GM21447 (cell line): ENCODE results near the gene HBB.
A peak's percentile ranks its signal among the peaks of the same experiment; 100 is the strongest.

Experiments used
- ATAC-seq: cut with Tn5 transposase; IDR thresholded peaks from one replicate; pipeline ENCODE4 v1.9.1; 2021; ENCODE audit not compliant: unreplicated experiment

HBB gene

GRCh38 chr11:5247472-5248192 is 20.8 kb upstream of the HBB start:
- no peak for ATAC-seq

GRCh38 chr11:5246772-5247471 is 20.1 kb upstream of the HBB start:
- no peak for ATAC-seq

GRCh38 chr11:5245155-5245554 is 18.3 kb upstream of the HBB start:
- ATAC-seq = no peak

- ATAC-seq = no peak
Measured at GRCh38 chr11:5243816-5244180, 16.9 kb upstream of the HBB start.

- no peak for ATAC-seq
Measured at GRCh38 chr11:5242933-5243815, 16.3 kb upstream of the HBB start.

- ATAC-seq = no peak
Measured at GRCh38 chr11:5242208-5242607, 15.3 kb upstream of the HBB start.

GRCh38 chr11:5241458-5241857 is 14.6 kb upstream of the HBB start:
- no peak for ATAC-seq

GRCh38 chr11:5240458-5240857 is 13.6 kb upstream of the HBB start:
- ATAC-seq = no peak

- ATAC-seq = no peak
Measured at GRCh38 chr11:5240056-5240455, 13.2 kb upstream of the HBB start.

GRCh38 chr11:5239046-5239445 is 12.2 kb upstream of the HBB start:
- no peak for ATAC-seq

GRCh38 chr11:5238486-5238885 is 11.6 kb upstream of the HBB start:
- no peak for ATAC-seq

- no peak for ATAC-seq
Measured at GRCh38 chr11:5237420-5237819, 10.5 kb upstream of the HBB start.

- no peak for ATAC-seq
Measured at GRCh38 chr11:5235364-5236095, 8.7 kb upstream of the HBB start.

- peak; percentile 77 for ATAC-seq
Measured at GRCh38 chr11:5234381-5234834, 7.5 kb upstream of the HBB start, which contains the start of gene HBD. TSS of gene HBD (minus strand) at chr11:5234483. CDS start at chr11:5234433, 50 bp downstream.

GRCh38 chr11:5233307-5233706 is 6.4 kb upstream of the HBB start:
- ATAC-seq = no peak

- ATAC-seq = no peak
Measured at GRCh38 chr11:5232821-5233220, 6.0 kb upstream of the HBB start.

- ATAC-seq = no peak
Measured at GRCh38 chr11:5232176-5232575, 5.3 kb upstream of the HBB start.

- no peak for ATAC-seq
Measured at GRCh38 chr11:5231111-5231510, 4.2 kb upstream of the HBB start.

GRCh38 chr11:5230266-5230665 is 3.4 kb upstream of the HBB start:
- ATAC-seq = no peak

GRCh38 chr11:5229796-5230195 is 2.9 kb upstream of the HBB start:
- ATAC-seq = no peak

GRCh38 chr11:5229356-5229755 is 2.5 kb upstream of the HBB start:
- no peak for ATAC-seq
